Retinal pigment epithelial cell (primary cell): ENCODE results near the gene IGSF22.
"Not testable (repeated sequence)": the region's sequence is repeated elsewhere in the genome, so short reads cannot be mapped to it uniquely, and the experiment has no call there.

Source experiments
- DNase-seq: peaks from one replicate; pipeline ENCODE4 v3.0.0-alpha.2; 2010; ENCODE audit warnings: low read depth
- H3K4me3 ChIP-seq: 2 replicates; pipeline ENCODE4 v1.5.1; 2011; ENCODE audit warnings: mild to moderate bottlenecking, low read length, control low read depth, moderate library complexity
- TF ChIP-seq, protein P1 (sequence below): conservative IDR thresholded peaks from 2 replicates; pipeline ENCODE4 v1.5.1; 2011; ENCODE audit warnings: low read depth, low read length, control low read depth, inconsistent platforms

Gene IGSF22

DNA sequence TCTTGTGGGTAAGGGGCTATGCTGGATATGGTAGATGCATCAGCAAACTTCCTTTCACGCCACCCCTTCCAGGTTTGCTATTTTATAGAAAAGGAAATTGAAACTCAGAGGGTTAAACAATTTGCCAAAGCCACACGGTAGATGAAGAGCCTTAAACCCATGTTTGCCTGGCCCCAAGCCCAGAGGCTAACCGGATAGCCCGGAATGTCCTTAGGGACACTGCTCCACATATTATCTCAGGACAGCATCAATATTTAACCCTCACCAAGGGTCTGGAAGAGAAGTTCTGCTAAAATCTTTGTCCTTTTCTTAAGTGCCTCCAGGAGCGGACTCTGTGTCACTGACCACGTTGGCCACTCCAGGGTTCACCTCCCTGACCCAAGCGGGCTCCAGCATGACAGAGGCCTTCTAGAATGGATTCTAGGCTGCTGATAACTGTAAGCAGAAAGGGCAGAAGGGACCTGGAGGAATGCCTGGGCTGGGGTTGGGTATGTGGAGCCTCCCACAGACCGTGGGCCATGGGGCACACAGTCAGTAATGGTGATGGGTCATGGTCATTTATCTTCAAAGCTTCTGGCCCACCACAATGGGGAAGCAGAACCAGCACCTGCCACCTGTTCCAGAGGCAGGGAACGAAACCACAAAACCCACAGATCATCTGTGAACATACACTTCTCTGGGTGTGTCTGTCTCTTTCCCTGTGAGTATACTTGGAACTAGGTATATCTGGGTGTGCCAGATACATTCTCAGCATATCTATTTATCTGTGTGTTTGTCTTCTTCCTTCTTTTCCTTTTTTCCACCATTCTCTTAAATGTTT, 32.8 kb downstream of the IGSF22 start:
- no peak for DNase-seq
- H3K4me3 ChIP-seq = no peak overlapping the region
- TF ChIP-seq, protein P1, sequence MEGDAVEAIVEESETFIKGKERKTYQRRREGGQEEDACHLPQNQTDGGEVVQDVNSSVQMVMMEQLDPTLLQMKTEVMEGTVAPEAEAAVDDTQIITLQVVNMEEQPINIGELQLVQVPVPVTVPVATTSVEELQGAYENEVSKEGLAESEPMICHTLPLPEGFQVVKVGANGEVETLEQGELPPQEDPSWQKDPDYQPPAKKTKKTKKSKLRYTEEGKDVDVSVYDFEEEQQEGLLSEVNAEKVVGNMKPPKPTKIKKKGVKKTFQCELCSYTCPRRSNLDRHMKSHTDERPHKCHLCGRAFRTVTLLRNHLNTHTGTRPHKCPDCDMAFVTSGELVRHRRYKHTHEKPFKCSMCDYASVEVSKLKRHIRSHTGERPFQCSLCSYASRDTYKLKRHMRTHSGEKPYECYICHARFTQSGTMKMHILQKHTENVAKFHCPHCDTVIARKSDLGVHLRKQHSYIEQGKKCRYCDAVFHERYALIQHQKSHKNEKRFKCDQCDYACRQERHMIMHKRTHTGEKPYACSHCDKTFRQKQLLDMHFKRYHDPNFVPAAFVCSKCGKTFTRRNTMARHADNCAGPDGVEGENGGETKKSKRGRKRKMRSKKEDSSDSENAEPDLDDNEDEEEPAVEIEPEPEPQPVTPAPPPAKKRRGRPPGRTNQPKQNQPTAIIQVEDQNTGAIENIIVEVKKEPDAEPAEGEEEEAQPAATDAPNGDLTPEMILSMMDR = no peak

DNA sequence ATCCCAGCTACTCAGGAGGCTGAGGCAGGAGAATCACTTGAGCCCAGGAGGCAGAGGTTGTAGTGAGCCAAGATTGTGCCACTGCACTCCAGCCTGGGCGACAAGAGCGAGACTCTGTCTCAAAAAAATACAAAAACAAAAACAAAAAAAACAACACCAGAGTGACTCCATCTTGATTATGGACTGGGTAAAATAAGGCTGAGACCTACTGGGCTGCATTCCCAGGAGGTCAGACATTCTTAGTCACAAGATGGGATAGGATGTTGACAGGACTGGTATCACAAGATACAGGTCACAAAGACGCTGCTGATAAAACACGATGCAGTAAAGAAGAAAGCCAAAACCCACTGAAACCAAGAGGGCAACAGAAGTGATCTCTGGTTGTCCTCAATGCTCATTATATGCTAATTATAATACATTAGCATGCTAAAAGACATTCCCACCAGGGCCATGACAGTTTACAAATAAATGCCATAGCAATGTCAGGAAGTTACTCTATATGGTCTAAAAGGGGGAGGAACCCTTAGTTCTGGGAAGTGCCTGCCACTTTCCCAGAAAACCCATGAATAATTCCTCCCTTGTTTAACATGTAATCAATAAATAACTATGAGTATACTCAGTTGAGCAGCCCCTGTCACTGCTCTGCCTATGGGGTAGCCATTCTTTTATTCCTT, 34.4 kb downstream of the IGSF22 start:
- not testable (repeated sequence) for DNase-seq, H3K4me3 ChIP-seq

DNA sequence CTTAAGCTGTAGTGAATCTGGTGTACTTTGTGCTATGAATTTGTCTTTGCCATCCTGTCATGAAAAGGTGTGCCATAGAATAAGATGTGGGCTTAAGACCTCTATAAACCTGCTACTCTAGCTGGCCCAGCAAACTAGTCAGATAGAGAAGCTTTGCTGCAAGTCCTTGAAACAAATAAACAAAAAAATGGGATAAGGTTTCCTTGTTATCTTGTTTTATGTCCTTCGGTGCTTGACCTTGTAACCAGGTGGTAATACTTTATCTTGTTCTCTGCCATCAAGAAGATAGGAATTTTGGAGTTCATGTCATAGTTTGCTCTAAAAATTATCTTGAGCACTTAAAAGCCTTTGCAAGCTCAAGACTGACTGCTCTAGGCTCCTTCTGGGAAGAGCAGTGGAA, 41.7 kb downstream of the IGSF22 start:
- H3K4me3 ChIP-seq = no peak overlapping the region
- TF ChIP-seq, protein P1 = no peak
- DNase-seq = no peak

DNA sequence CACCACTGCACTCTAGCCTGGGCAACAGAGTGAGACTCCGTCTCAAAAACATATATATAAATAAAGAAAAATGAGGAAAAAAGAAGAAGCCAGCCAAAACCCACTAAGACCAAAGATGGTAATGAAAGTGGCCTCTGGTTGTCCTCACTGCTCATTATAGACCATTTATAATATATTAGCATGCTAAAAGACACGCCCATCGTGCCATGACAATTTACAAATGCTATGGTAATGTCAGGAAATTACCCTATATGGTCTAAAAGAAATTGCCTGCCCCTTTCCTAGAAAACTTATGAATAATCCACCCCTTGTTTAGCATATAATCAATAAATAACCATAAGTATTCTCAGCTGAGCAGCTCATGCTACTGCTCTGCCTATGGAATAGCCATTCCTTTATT, 43.5 kb downstream of the IGSF22 start:
- TF ChIP-seq, protein P1 = no peak
- no peak for DNase-seq
- no peak overlapping the region for H3K4me3 ChIP-seq

DNA sequence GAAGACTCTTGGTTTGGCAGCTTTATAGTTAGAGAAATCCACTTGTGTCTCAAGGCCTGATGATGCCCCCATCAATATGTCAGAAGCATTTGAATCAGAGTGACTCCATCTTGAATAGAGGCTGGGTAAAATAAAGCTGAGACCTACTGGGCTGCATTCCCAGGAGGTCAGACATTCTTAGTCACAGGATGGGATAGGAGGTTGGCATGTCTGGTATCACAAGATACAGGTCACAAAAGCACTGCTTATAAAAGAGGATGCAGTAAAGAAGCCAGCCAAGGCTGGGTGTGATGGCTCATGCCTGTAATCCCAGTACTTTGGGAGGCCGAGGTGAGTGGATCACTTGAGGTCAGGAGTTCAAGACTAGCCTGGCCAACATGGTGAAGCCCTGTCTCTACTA, 44.0 kb downstream of the IGSF22 start:
- not testable (repeated sequence) for H3K4me3 ChIP-seq, DNase-seq

DNA sequence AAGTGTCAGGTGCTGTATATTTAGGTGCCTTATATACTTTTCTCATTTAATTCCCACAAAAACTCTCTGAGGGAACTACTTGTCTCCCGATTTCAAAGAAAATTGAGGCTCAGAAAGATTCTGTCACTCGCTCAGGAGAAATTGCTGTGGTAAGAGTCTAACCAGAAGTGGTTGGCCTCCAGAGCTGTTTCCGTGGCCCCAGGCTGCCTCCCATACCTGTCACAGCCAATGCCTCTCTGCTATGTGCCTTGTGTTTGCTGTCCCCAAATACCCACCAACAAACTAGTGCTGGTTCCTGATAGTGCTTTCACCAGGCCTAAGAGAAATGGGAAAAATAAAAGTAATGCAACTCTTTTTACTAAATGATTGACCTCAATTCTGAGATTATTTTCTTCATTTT, 48.4 kb downstream of the IGSF22 start:
- no peak for DNase-seq
- no peak overlapping the region for H3K4me3 ChIP-seq
- TF ChIP-seq, protein P1 = no peak

DNA sequence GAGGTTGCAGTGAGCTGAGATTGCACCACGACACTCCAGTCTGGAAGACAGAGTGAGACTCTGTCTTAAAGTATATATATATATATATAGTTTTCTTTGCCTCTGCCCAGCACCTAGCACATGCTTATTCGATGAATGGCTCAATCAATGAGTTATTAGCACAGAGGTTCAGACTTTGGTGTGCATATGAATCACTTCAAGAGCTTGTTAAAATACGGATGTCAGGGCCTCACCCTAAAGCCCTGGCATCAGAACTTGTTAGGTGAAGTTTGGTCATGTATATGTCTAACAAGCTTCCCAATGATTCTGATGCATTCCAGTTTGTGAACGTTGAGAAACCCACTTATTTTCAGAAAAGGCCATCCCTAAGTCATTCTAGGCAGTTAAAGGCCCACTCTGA, 49.2 kb downstream of the IGSF22 start:
- TF ChIP-seq, protein P1 = no peak
- H3K4me3 ChIP-seq = no peak overlapping the region
- no peak for DNase-seq

DNA sequence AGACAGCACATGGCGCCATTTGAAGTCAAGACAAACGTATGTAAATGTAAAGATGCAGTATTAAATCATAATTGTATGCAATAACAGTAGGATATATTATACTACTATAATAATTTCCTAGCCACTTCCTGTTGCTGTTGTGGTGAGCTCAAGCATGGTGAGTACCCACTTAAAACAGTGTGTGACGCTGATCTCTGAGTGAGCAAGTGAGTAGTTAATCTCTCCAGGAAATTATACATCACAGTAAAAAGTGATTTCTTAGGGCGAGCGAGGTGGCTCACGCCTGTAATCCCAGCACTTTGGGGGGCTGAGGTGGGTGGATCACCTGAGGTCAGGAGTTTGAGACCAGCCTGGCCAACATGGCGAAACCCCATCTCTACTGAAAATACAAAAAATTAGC, 53.8 kb downstream of the IGSF22 start:
- DNase-seq, H3K4me3 ChIP-seq: not testable (repeated sequence)
